K562 (cell line): ENCODE measurements around the gene TTC31. TPM values are rescaled to one million over a fixed set of nuclear protein-coding genes. Genes with fewer than 3 reads are reported as not detected.

Experiments used
- CHD7 ChIP-seq: fragments of 200-600 bp; sonication (generic); IDR thresholded peaks from one replicate; pipeline ENCODE4 v1.6.1; 2012; ENCODE audit warnings: mild to moderate bottlenecking, low read depth, low read length, inconsistent platforms
- polyA plus RNA-seq, 8 experiments: library from polyadenylated mRNA; depleted of rRNA in 4 of 8; stranded (reverse) in 5 of 8; unstranded in 3 of 8; fragments of >200 nt; fragmentation: Nextera tagmentation in 2 of 8; fragmentation: Illumina TruSeq in 1 of 8; extraction: Ambion mirVana in 2 of 8; extraction: Trizol in 1 of 8; gene quantifications; 2 replicates each; pipeline versions ENCODE4 v1.2.1 to v1.2.3, GENCODE V29; 2011 to 2014; ENCODE audit warnings: inconsistent platforms in 1 of 8, missing spikeins in 1 of 8
- total RNA-seq, 7 experiments: library from RNA; depleted of rRNA in 6 of 7; stranded (reverse); fragments of >200 nt in 6 of 7; fragmentation: Illumina TruSeq in 2 of 7; extraction: Trizol in 2 of 7; gene quantifications; 2 replicates each; pipeline versions ENCODE4 v1.2.1 to v1.2.3, GENCODE V29; 2011 to 2021; ENCODE audit warnings: low replicate concordance in 1 of 7

The TTC31 gene
- total and polyA plus RNA-seq, 9 of the 15 experiments (the other 6 are each of a cell fraction or from before 2014, with no cell fraction given) = 4.7 to 30.5 (median 15.9) TPM

GRCh38 chr2:74499940-74500577, 17.2 kb downstream of the TTC31 start (continued):
- no peak for TF ChIP-seq CHD7
